Epithelial cell of prostate (primary cell): ENCODE measurements around the gene BTK.
A peak's percentile ranks its signal among the peaks of the same experiment; 100 is the strongest.

Experiments used
- DNase-seq: peaks from one replicate; pipeline ENCODE4 v3.0.0-alpha.2; 2011; ENCODE audit warnings: low read depth, low spot score
- H3K27ac ChIP-seq: fragments of 450-650 bp; 2 replicates; pipeline ENCODE4 v1.5.1; 2017; ENCODE audit warnings: mild to moderate bottlenecking

BTK gene

GRCh38 chrX:101394372-101394771 lies 8.4 kb upstream of the BTK start:
- peak overlapping the region; percentile 77 for H3K27ac ChIP-seq
- DNase-seq, result no peak

- H3K27ac ChIP-seq, result peak overlapping the region; percentile 77
- DNase-seq, result no peak
Observed at GRCh38 chrX:101393530-101394305, 7.7 kb upstream of the BTK start.

DNA sequence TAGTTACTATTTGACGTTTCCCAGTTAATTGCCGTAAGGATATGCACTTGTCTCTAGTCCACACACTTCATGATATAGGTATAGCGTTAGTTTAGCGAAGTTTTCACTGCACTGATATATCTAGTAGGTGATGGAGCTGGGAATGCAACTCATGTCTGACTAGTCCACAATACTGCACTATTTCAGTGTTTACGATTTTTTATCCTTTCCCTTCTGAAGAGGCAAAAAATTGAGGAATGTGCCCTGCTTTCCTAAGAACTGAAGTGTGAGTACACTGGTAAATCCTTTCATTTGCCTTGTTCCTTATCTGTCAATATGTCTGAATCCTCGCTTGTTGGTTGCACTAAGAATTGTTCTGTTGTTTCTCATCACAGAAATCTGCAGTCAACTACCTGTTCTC lies 5.8 kb upstream of the BTK start:
- peak overlapping the region; percentile 77 for H3K27ac ChIP-seq
- DNase-seq, result no peak

DNA sequence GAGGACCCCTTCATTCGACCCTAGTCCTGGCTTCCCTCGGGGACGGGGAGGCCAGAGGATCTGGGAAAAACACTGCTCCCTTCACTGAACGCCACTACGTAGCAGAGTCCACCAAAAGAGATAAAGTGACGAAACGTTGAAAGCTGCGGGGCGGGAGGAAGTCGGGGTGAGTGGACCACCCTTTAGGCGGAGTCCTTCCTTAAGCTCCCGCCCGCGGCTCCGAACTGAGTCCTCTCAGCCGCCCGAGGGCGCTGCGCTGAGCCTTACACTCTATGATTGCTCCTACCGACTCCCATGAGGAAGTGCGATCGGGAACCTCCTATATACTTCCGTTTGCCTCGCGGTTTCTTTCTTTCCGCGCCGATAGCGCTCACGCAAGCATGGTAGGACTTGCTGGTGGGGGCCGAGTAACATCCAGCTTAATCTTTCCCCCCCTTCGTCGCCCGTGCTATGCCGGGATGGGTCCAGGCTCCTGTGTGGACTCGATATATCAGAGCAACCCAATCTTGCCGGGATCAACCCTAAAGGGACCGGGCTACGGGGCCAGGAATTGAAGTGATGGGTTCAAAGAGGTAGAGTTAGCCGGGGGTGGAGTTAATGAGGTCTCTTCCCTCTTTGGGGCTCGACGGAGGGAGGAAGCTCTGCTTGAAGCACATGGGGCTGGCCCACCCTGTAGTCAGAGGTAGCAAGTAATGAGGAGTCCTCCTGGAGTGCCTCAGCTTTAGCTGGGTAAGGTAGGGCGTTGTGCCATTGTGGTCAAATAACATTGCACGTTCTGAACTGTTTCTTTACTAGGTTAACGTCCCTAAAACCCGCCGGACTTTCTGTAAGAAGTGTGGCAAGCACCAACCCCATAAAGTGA lies 4.9 kb upstream of the BTK start, which contains the start of gene RPL36A:
Gene RPL36A (plus strand): TSS at position 348 of the 862 bp plus-strand sequence. CDS start 33 bp downstream, at position 381.
- H3K27ac ChIP-seq, result peak within 1 kb of the TSS; percentile 77
- DNase-seq, result peak; percentile 46

DNA sequence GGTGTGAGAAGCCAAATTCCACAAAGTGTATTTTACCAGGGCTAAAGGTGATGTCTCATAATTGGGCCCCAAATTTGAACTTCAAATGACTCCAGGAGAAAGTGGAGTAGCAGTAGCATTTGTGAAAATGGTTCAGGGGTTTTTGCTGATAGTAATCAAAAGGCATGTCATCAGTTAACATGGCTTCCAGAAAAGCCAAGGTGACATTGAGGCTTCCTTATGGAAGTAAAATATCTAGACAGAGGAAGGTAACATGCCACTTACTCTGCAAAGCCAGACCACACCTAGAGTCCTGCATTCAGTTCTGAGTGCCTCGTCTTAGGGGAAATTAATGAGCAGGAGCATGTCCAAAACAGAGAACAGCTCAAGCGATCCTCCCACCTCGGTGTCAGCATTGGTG lies 2.6 kb upstream of the BTK start:
- no peak overlapping the region for H3K27ac ChIP-seq
- no peak for DNase-seq

DNA sequence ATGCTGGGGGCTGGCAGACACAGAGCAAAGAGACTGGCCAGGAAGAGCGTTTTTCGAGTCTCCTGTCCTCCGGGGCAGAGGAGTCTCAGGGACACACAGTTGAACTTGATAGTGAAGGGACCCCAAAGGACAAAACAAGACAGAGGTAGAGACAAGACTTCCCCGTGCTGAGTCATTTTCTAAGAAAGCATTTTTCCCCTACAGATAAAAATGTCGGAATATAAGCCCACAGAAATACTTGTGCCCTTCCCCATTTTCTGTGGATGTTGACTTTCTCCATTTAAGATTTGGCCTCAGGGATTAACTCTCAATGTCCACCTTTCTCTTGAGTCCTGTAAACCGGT lies 523 bp upstream of the BTK start:
- no peak for DNase-seq
- H3K27ac ChIP-seq, result no peak overlapping the region

GRCh38 chrX:101385026-101385684 lies 836 bp downstream of the BTK start:
- no peak overlapping the region for H3K27ac ChIP-seq
- DNase-seq, result no peak

DNA sequence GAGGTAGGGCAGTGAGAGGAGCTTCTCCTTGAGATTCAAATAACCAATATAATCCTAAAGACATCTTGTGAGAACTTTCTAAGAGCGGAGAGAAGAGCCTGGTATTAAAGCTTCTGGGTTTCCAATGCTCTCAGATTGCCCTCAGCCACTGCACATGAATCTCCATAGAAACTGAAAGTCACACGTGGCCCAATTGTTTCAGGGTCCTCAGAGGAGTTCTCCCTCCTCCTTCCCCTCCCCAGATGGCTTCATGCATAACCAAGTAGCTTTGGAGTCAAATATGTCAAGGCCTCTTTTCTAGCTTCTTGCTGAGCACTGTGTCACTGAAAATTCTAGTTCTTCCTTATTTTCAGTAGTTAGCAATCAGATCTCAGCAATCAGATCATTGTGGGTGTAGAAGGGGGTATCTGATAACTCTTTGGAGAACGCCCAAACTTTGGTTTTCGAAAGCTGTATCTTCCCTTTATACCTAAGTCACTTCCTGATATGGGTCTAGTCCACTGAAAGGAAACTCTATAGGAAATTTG lies 2.2 kb downstream of the BTK start:
- no peak overlapping the region for H3K27ac ChIP-seq
- no peak for DNase-seq

GRCh38 chrX:101377547-101377946 lies 8.4 kb downstream of the BTK start:
- H3K27ac ChIP-seq, result no peak overlapping the region
- no peak for DNase-seq

DNA sequence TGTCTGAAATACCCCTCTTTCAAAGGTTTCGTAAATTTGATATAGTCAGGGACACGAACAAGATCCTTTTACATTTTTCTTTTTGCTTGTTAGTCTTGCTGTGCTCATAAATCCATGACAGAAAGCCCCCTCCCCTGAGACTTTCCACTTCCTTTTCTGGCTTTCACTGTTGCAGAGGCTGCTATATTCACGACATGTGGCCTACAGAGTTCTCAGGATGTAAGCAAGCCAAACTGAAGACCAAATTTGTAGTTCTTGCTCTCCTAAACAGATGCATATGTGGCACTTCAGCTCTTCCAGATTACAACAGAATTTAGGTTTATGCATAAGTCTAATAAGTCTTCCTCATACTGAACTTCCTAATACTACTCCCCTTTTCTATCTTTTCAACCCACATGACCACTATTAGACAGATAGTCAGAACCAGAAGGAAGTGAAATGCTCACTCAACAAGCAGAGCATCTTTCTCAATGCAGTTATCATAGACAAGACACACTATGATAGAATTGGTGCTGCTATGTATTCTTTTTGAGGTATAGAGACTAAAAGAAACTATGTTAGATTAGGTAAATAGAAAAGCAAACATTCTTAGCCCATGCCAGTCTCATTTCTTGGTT lies 15.0 kb downstream of the BTK start:
- H3K27ac ChIP-seq, result no peak overlapping the region
- no peak for DNase-seq

GRCh38 chrX:101369687-101370086 lies 16.3 kb downstream of the BTK start:
- H3K27ac ChIP-seq, result no peak overlapping the region
- no peak for DNase-seq

GRCh38 chrX:101368800-101369199 lies 17.2 kb downstream of the BTK start:
- H3K27ac ChIP-seq, result no peak overlapping the region
- DNase-seq, result no peak

DNA sequence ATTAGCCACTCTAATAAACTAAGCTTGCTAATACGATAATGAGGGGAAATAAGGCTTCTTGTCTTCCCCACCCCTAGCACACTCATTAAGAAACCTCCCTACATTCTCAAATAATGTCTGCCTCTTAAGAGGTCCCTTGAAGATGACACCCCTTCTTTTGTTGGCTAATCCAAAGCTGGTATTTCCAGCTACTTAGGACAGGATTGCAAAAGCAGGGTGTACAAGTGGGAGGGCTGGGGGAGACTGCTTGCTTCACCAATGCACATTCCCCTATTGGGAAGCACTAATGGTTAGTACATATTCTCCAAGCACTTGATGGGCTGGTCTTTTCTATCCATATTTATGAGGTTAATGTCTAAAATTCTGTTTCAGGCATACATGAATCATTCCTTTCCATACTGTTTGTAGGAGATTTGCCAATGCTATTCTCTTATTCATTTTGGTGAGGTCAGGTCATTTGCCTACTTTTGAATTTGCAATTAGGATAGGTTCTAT lies 20.6 kb downstream of the BTK start:
- DNase-seq, result no peak

GRCh38 chrX:101362757-101363156 lies 23.2 kb downstream of the BTK start:
- H3K27ac ChIP-seq, result no peak overlapping the region
- no peak for DNase-seq

More for the DNA sequence above, 20.6 kb downstream of the BTK start:
- no peak overlapping the region for H3K27ac ChIP-seq

- DNase-seq, result no peak
- no peak overlapping the region for H3K27ac ChIP-seq
Observed at GRCh38 chrX:101362116-101362515, 23.9 kb downstream of the BTK start.

DNA sequence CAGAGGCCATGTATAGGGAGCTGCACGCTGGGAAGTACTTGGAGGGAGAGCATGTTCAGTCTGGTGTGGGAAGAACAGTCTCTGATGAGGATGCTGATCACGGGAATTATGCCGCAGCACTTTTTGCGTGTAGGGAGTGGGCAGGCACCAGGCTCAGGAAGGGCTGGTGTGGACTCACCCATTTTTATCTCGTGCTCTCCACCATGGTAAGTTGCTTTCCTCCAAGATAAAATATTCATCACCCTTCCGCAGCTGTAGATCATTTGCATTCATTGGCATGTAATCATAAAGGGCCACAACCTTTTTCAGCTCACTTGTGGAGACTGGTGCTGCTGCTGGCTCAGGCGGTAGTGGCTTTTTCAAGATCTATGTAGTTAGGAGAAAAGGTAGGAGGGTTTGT lies 25.6 kb downstream of the BTK start:
- H3K27ac ChIP-seq, result no peak overlapping the region
- no peak for DNase-seq

- DNase-seq, result peak; percentile 20
- H3K27ac ChIP-seq, result no peak overlapping the region
Observed at GRCh38 chrX:101359966-101360365, 26.0 kb downstream of the BTK start.

DNA sequence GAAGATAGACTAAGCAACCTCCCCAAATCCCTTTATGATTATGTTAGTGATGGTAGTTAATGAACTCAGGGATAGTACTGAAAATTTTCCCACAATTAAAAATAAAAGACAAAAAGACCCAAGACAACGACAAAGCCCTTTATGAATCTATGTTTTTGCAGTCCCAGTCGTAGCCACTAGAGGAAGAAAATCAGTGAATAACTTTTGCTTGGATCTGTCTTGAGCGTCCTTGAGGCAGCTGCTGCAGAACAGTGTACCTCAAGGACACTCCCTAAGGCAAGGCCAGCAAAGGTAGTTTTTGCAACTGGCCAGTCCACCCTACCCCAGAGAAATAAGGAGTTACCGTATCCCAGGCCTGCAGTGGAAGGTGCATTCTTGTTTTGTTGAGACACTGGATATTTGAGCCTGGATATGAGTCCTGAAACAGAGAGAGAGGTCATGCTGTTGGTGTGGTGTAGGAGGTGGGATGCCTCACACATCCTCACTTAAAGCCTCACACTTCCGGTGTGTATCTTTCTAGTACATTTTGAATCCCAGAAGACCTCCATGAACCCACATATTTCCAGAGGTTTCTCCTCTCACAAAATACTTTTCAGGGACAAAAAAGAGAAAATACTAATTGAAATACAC lies 28.7 kb downstream of the BTK start:
- no peak overlapping the region for H3K27ac ChIP-seq
- no peak for DNase-seq

GRCh38 chrX:101349193-101349562 lies 36.8 kb downstream of the BTK start:
- peak overlapping the region; percentile 73 for H3K27ac ChIP-seq

More at GRCh38 chrX:101349193-101349562, 36.8 kb downstream of the BTK start:
- no peak for DNase-seq
